Measurements from ENCODE around the gene COL27A1. TPM values are rescaled to one million over a fixed set of nuclear protein-coding genes. Genes with fewer than 3 reads are reported as not detected.

COL27A1 gene
- total RNA-seq, 1 experiment from 2014 or later = 20.1 TPM

DNA sequence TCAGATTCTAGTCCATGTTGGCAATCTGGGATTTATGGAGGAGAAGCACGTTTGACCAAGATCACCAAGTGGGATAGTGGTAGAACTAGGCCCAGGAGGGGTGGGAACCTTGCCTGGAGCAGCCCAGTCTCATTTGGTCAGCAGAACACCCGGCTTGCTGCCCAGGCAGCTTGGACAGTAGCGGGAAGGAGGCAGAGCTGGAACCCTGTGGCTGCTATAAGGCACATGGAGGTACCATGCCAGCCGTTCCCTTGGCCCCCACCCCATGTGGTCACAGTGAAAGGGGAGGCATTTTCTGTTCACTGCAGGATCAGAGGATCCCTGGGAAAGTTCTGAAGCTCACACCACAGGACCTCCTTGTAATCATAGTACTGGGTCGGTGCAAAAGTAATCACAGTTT, 92.2 kb downstream of the COL27A1 start:
- intact Hi-C loops (cut with micrococcal nuclease; ENCODE audit: unreplicated experiment) = no loop called here
- Mint-ChIP-seq H3K9me3 (ENCODE audit: low read depth, unreplicated experiment) (no peaks in the 10 kb centered on the region), H3K27me3 (ENCODE audit: unreplicated experiment) (no peaks in the 10 kb centered on the region), H3K27ac (ENCODE audit: unreplicated experiment) (no peak overlapping the region), H3K4me1 (ENCODE audit: low read depth, unreplicated experiment) (no peaks in the 10 kb centered on the region), H3K36me3 (ENCODE audit: insufficient read depth, unreplicated experiment) (peaks cover 3% of the 10 kb centered on the region), H3K4me3 (ENCODE audit: low read depth, unreplicated experiment) (no peak overlapping the region)
- CTCF ChIA-PET = no interaction called here
- no peak for DNase-seq
- TF ChIP-seq, protein P1, sequence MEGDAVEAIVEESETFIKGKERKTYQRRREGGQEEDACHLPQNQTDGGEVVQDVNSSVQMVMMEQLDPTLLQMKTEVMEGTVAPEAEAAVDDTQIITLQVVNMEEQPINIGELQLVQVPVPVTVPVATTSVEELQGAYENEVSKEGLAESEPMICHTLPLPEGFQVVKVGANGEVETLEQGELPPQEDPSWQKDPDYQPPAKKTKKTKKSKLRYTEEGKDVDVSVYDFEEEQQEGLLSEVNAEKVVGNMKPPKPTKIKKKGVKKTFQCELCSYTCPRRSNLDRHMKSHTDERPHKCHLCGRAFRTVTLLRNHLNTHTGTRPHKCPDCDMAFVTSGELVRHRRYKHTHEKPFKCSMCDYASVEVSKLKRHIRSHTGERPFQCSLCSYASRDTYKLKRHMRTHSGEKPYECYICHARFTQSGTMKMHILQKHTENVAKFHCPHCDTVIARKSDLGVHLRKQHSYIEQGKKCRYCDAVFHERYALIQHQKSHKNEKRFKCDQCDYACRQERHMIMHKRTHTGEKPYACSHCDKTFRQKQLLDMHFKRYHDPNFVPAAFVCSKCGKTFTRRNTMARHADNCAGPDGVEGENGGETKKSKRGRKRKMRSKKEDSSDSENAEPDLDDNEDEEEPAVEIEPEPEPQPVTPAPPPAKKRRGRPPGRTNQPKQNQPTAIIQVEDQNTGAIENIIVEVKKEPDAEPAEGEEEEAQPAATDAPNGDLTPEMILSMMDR (IDR thresholded peaks at IDR 0.05; ENCODE audit: unreplicated experiment) = no peak
- BruUV-seq (replicated peaks) = no TSS peak

DNA sequence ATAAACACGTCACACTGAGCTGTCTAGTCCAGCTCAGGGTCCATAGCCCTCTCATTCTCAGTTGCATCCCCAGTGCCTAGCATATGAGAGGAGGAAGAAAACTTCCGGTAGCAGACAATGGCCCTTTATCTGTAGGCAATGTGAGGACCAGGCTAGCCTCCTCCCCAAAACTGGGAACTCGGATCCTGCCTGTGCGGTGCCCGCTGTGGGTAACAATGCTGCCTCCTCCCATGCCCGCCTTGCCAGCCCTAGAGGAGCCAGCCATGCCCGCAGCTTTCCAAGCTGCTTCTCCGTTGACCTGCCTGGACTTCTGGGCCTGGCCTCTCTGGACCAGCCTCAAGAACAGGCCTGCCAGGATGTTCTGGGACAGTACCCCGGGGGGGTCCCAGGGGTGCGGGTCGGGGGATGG, 93.0 kb downstream of the COL27A1 start:
- no peak overlapping the region for H3K4me3 Mint-ChIP-seq (ENCODE audit: low read depth, unreplicated experiment)
- no peaks in the 10 kb centered on the region for H3K4me1 Mint-ChIP-seq (ENCODE audit: low read depth, unreplicated experiment)
- no peak for DNase-seq
- CTCF ChIA-PET = no interaction called here
- H3K27me3 Mint-ChIP-seq (ENCODE audit: unreplicated experiment) = no peaks in the 10 kb centered on the region
- no peak overlapping the region for H3K27ac Mint-ChIP-seq (ENCODE audit: unreplicated experiment)
- peaks cover 6% of the 10 kb centered on the region for H3K36me3 Mint-ChIP-seq (ENCODE audit: insufficient read depth, unreplicated experiment)
- TF ChIP-seq, protein P1 (IDR thresholded peaks at IDR 0.05; ENCODE audit: unreplicated experiment) = no peak
- H3K9me3 Mint-ChIP-seq (ENCODE audit: low read depth, unreplicated experiment) = no peaks in the 10 kb centered on the region
- no TSS peak for BruUV-seq (replicated peaks)
- intact Hi-C loops (cut with micrococcal nuclease; ENCODE audit: unreplicated experiment) = no loop called here

DNA sequence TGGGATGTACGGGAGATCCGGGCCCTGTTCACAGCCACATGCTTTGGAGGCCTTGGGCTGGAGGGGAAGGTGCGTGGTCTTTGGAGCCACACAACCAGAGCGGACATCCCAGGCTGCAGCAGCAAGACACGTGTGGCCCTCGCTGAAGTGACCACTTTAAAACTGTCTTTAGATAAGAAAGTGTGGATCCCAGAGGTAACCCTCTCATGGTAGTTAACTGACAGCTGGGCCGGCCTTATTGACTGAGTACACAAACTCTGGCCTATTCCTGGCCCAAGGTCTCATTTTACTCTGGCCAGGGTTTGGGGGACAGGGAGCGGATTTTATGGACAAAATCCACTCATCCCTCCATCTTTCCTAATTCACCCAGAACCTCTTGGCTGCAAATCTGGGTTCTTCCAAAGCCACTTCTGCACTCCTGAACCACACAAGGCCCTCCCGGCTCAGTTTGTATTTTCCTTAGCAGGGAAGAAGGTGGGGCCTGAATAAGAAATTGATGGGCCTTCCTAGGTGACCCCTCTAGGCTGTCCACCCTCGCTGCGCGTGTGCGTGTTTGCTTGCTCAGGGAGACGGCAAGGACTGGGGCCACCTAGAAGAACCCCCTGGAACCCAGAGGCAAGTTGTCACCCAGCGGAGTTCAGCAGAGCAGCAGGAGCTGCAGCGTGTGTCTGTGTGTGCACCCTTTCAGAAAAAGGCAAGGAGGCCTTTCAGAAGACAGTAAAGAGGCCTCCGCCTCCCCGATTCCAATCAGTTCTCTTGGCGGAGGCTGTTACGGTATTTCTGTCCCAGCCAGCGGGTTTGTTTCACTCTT, 94.3 kb downstream of the COL27A1 start:
- Mint-ChIP-seq H3K4me1 (ENCODE audit: low read depth, unreplicated experiment) (no peaks in the 10 kb centered on the region), H3K27me3 (ENCODE audit: unreplicated experiment) (no peaks in the 10 kb centered on the region), H3K36me3 (ENCODE audit: insufficient read depth, unreplicated experiment) (peaks cover 6% of the 10 kb centered on the region), H3K4me3 (ENCODE audit: low read depth, unreplicated experiment) (no peak overlapping the region), H3K27ac (ENCODE audit: unreplicated experiment) (no peak overlapping the region), H3K9me3 (ENCODE audit: low read depth, unreplicated experiment) (no peaks in the 10 kb centered on the region)
- CTCF ChIA-PET = no interaction called here
- TF ChIP-seq, protein P1 (IDR thresholded peaks at IDR 0.05; ENCODE audit: unreplicated experiment) = no peak
- intact Hi-C loops (cut with micrococcal nuclease; ENCODE audit: unreplicated experiment) = no loop called here
- BruUV-seq (replicated peaks) = no TSS peak
- no peak for DNase-seq

DNA sequence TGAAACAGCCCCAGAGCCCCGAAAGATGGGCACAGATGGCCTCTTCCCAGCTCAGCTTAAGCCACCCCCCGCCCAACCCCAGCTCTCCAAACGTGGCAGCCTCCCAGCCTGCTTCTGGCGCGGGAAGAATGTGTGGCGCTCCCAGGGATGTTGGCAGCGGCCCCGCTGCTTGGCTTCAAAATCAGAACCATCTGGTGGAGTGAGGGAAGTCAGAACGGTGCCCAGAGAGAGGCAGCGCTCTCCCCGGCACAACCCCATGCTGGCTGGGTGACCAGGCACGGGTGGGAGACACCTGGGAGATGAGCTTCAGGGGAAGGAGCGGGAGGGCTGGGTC, 94.9 kb downstream of the COL27A1 start:
- CTCF ChIA-PET = no interaction called here
- no peak for DNase-seq
- Mint-ChIP-seq H3K27ac (ENCODE audit: unreplicated experiment) (no peak overlapping the region), H3K4me1 (ENCODE audit: low read depth, unreplicated experiment) (no peaks in the 10 kb centered on the region), H3K9me3 (ENCODE audit: low read depth, unreplicated experiment) (no peaks in the 10 kb centered on the region), H3K36me3 (ENCODE audit: insufficient read depth, unreplicated experiment) (peaks cover 6% of the 10 kb centered on the region), H3K27me3 (ENCODE audit: unreplicated experiment) (no peaks in the 10 kb centered on the region), H3K4me3 (ENCODE audit: low read depth, unreplicated experiment) (no peak overlapping the region)
- intact Hi-C loops (cut with micrococcal nuclease; ENCODE audit: unreplicated experiment) = no loop called here
- TF ChIP-seq, protein P1 (IDR thresholded peaks at IDR 0.05; ENCODE audit: unreplicated experiment) = no peak
- no TSS peak for BruUV-seq (replicated peaks)
